Calu3 (cell line): Measurements from ENCODE around the gene DLL1. TPM values are rescaled to one million over a fixed set of nuclear protein-coding genes. Genes with fewer than 3 reads are reported as not detected.

Experiments
- BruUV-seq: library from RNA; stranded (reverse); fragments of 400-500 nt; replicated peaks from 2 replicates; lab custom pipeline; 2021; lab: Mats Ljungman, UMichigan
- CTCF ChIA-PET: fragments of 300-600 bp; sonication (Branson Sonifier 250); formaldehyde crosslinking; loops from one replicate; lab custom pipeline; 2022; ENCODE audit warnings: antibody characterized with exemption; lab: Charles Lee
- DNase-seq: peaks from one replicate; pipeline ENCODE4 v3.0.0; 2022
- H3K27ac Mint-ChIP-seq: one replicate; pipeline ENCODE4 v1.8.0; 2022; ENCODE audit warnings: mixed read lengths; ENCODE audit not compliant: unreplicated experiment
- H3K27me3 Mint-ChIP-seq: one replicate; pipeline ENCODE4 v1.8.0; 2022; ENCODE audit warnings: mixed read lengths; ENCODE audit not compliant: unreplicated experiment
- H3K36me3 Mint-ChIP-seq: one replicate; pipeline ENCODE4 v1.8.0; 2022; ENCODE audit warnings: mild to moderate bottlenecking, moderate library complexity, mixed read lengths; ENCODE audit not compliant: insufficient read depth, unreplicated experiment
- H3K4me1 Mint-ChIP-seq: one replicate; pipeline ENCODE4 v1.8.0; 2022; ENCODE audit warnings: mild to moderate bottlenecking, low read depth, mixed read lengths; ENCODE audit not compliant: unreplicated experiment
- H3K4me3 Mint-ChIP-seq: one replicate; pipeline ENCODE4 v1.8.0; 2022; ENCODE audit warnings: mild to moderate bottlenecking, low read depth, moderate library complexity, mixed read lengths; ENCODE audit not compliant: unreplicated experiment
- H3K9me3 Mint-ChIP-seq: one replicate; pipeline ENCODE4 v1.8.0; 2022; ENCODE audit warnings: low read depth, mixed read lengths; ENCODE audit not compliant: unreplicated experiment
- CTCF ChIP-seq: fragments of 200-600 bp; IDR thresholded peaks from one replicate; pipeline ENCODE4 v1.8.0; 2022; ENCODE audit warnings: antibody characterized with exemption; ENCODE audit not compliant: unreplicated experiment
- intact Hi-C: fragments of 100-400 bp; cut with micrococcal nuclease; formaldehyde crosslinking; loops from one replicate; pipeline ENCODE4 v1.10.0; 2022; ENCODE audit not compliant: unreplicated experiment
- total RNA-seq: library from RNA; stranded (reverse); gene quantifications from 2 replicates; pipeline ENCODE4 v1.2.3, GENCODE V29; 2022

Gene DLL1
- total RNA-seq, 1 experiment from 2014 or later = 0.14 TPM

GRCh38 chr6:170279977-170280688, 10.7 kb downstream of the DLL1 start:
- Mint-ChIP-seq H3K9me3 (no peaks in the 10 kb centered on the region), H3K4me1 (peaks cover 12% of the 10 kb centered on the region), H3K27me3 (peaks cover 24% of the 10 kb centered on the region), H3K36me3 (no peaks in the 10 kb centered on the region), H3K27ac (no peak overlapping the region), H3K4me3 (peak overlapping the region; percentile 68)
- intact Hi-C loops = no loop called here
- CTCF ChIA-PET = interaction anchor here (0.6 to 1.6 kb wide), 2 partner anchors 311 to 448 kb away, joined by 3 read pairs; no protein-coding TSS in a partner anchor
- peak; percentile 51 for DNase-seq
- BruUV-seq = no TSS peak
- no peak for TF ChIP-seq CTCF

GRCh38 chr6:170279426-170279825, 11.5 kb downstream of the DLL1 start:
- H3K4me3 Mint-ChIP-seq = no peak overlapping the region
- peaks cover 25% of the 10 kb centered on the region for H3K27me3 Mint-ChIP-seq
- intact Hi-C loops = no loop called here
- TF ChIP-seq CTCF = no peak
- CTCF ChIA-PET = interaction anchor here (0.6 kb wide), 1 partner anchor 311 kb away, joined by 3 read pairs; no protein-coding TSS in a partner anchor
- H3K36me3 Mint-ChIP-seq = no peaks in the 10 kb centered on the region
- no peak for DNase-seq
- H3K4me1 Mint-ChIP-seq = peaks cover 12% of the 10 kb centered on the region
- no peak overlapping the region for H3K27ac Mint-ChIP-seq
- no TSS peak for BruUV-seq
- no peaks in the 10 kb centered on the region for H3K9me3 Mint-ChIP-seq

GRCh38 chr6:170278743-170279094, 12.2 kb downstream of the DLL1 start:
- Mint-ChIP-seq H3K9me3 (no peaks in the 10 kb centered on the region), H3K27ac (no peak overlapping the region), H3K4me1 (peaks cover 12% of the 10 kb centered on the region), H3K4me3 (no peak overlapping the region), H3K27me3 (peaks cover 32% of the 10 kb centered on the region), H3K36me3 (no peaks in the 10 kb centered on the region)
- BruUV-seq = no TSS peak
- TF ChIP-seq CTCF = no peak
- DNase-seq = no peak
- CTCF ChIA-PET = no interaction called here
- intact Hi-C loops = no loop called here

- peaks cover 38% of the 10 kb centered on the region for H3K27me3 Mint-ChIP-seq
- TF ChIP-seq CTCF = no peak
- H3K36me3 Mint-ChIP-seq = no peaks in the 10 kb centered on the region
- no peak overlapping the region for H3K27ac Mint-ChIP-seq
- DNase-seq = no peak
- BruUV-seq = no TSS peak
- CTCF ChIA-PET = no interaction called here
- no peaks in the 10 kb centered on the region for H3K9me3 Mint-ChIP-seq
- no peak overlapping the region for H3K4me3 Mint-ChIP-seq
- intact Hi-C loops = no loop called here
- peaks cover 12% of the 10 kb centered on the region for H3K4me1 Mint-ChIP-seq
Observed at GRCh38 chr6:170277893-170278742, 12.8 kb downstream of the DLL1 start.
